T-cell (primary cell): ENCODE measurements around the gene BRINP2. TPM values are rescaled to one million over a fixed set of nuclear protein-coding genes. Genes with fewer than 3 reads are reported as not detected.

Experiments used
- ATAC-seq, 4 experiments: fragments of 200-7000 bp in 3 of 4; fragments of 150-1000 bp in 1 of 4; cut with Tn5 transposase; replicated peaks in 1 of 4; 1 replicate in 3 of 4; 2 replicates in 1 of 4; pipeline ENCODE4 v1.10.0; 2021; ENCODE audit warnings: moderate library complexity in 3 of 4, mild to moderate bottlenecking in 2 of 4, moderate number of reproducible peaks in 1 of 4
- CTCF ChIA-PET, 2 donors: fragments of 300-600 bp; sonication (Branson Sonifier 250); formaldehyde crosslinking; loops; one replicate each; lab custom pipeline; 2022; ENCODE audit warnings: antibody characterized with exemption in 2 of 2; lab: Charles Lee
- POLR2A ChIA-PET, 2 donors: fragments of 300-600 bp; sonication (Branson Sonifier 250); formaldehyde crosslinking; loops; one replicate each; lab custom pipeline; 2022; ENCODE audit warnings: antibody characterized with exemption in 2 of 2; lab: Charles Lee
- DNase-seq, 35 experiments: peaks; one replicate each; pipeline versions ENCODE4 v3.0.0 to v3.0.0-alpha.2; 2013 to 2023
- H3K27ac ChIP-seq: one replicate; pipeline ENCODE4 v1.5.1; 2013; ENCODE audit warnings: low read length
- H3K27me3 ChIP-seq, 2 experiments: replicated peaks in 1 of 2; 1 replicate in 1 of 2; 2 replicates in 1 of 2; pipeline versions ENCODE4 v1.6.1 to v1.7.0; 2013; ENCODE audit warnings: low read length in 1 of 2, mixed read lengths in 1 of 2; ENCODE audit not compliant: control insufficient read depth in 2 of 2, insufficient read depth in 2 of 2; ENCODE audit errors: extremely low read depth in 1 of 2
- H3K36me3 ChIP-seq, 2 donors: 1 replicate in 1 of 2; 2 replicates in 1 of 2; pipeline versions ENCODE4 v1.6.1 to v1.7.0; 2013; ENCODE audit warnings: low read length in 1 of 2; ENCODE audit not compliant: control insufficient read depth in 2 of 2, insufficient read depth in 1 of 2; ENCODE audit errors: extremely low read depth in 1 of 2
- H3K4me1 ChIP-seq, 2 experiments: 1 replicate in 1 of 2; 2 replicates in 1 of 2; pipeline versions ENCODE4 v1.6.1 to v1.7.0; 2013; ENCODE audit warnings: low read length in 2 of 2, mixed read lengths in 1 of 2; ENCODE audit not compliant: insufficient read depth in 2 of 2, control insufficient read depth in 1 of 2; ENCODE audit errors: extremely low read depth in 1 of 2
- H3K4me3 ChIP-seq, 2 donors: 1 replicate in 1 of 2; 2 replicates in 1 of 2; pipeline versions ENCODE4 v1.5.1 to v1.7.0; 2013; ENCODE audit warnings: mild to moderate bottlenecking in 2 of 2, low read length in 1 of 2, moderate library complexity in 1 of 2; ENCODE audit not compliant: control insufficient read depth in 1 of 2; ENCODE audit errors: extremely low read depth in 1 of 2
- H3K9me3 ChIP-seq: 2 replicates; pipeline ENCODE4 v1.7.0; 2013
- H3K27ac Mint-ChIP-seq, 2 donors: one replicate each; pipeline ENCODE4 v1.8.0; 2020 to 2021; ENCODE audit warnings: mild to moderate bottlenecking in 2 of 2, mixed read lengths in 2 of 2
- H3K27me3 Mint-ChIP-seq, 2 donors: one replicate each; pipeline ENCODE4 v1.8.0; 2021 to 2022; ENCODE audit warnings: mixed read lengths in 2 of 2
- H3K36me3 Mint-ChIP-seq: one replicate; pipeline ENCODE4 v1.8.0; 2021; ENCODE audit warnings: mixed read lengths
- H3K4me1 Mint-ChIP-seq, 3 donors: one replicate each; pipeline ENCODE4 v1.8.0; 2020 to 2022; ENCODE audit warnings: mixed read lengths in 3 of 3, mild to moderate bottlenecking in 1 of 3
- H3K4me3 Mint-ChIP-seq, 3 donors: one replicate each; pipeline ENCODE4 v1.8.0; 2020 to 2022; ENCODE audit warnings: mild to moderate bottlenecking in 3 of 3, mixed read lengths in 3 of 3, moderate library complexity in 3 of 3
- H3K9me3 Mint-ChIP-seq, 3 donors: one replicate each; pipeline ENCODE4 v1.8.0; 2020 to 2022; ENCODE audit warnings: mixed read lengths in 3 of 3
- WGBS: methylation state at CpG from one replicate; pipeline ENCODE4 v1.1.5; 2013; ENCODE audit warnings: missing lambda C conversion rate; ENCODE audit not compliant: insufficient coverage; 5-methylcytosine and 5-hydroxymethylcytosine counted together
- total RNA-seq, 35 experiments: library from RNA in 6 of 35; stranded (reverse) in 6 of 35; fragments of 120-200 nt in 1 of 35; gene quantifications; one replicate each; pipeline versions ENCODE4 v1.2.1 to v1.2.4 and lab custom pipeline; 2013 to 2026

The BRINP2 gene
- total RNA-seq, 5 donors from 2014 or later (not counting 1 experiment from before 2014, with no cell fraction given) = 0.06 TPM; not detected in 4

DNA sequence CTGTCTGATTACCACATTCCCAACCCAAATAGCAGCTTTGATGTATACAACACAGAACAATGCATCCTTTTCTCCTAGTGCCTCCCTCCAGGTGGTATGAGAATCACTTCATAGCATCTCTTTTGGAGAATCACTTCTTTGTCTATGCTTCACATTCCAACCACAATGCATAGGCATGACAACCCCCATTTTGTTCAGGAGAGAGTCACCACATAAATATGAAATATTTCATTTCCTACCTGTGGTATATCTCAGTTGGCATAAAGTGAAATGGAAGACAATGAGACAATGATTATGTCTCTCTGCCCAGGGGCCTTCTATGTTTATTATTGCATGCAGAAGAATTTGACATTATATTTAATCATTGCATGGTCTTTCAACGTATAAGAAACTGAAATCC lies 112.2 kb downstream of the BRINP2 start:
- Histone ChIP-seq H3K36me3 (no peaks in the 10 kb centered on the region), H3K9me3 (no peaks in the 10 kb centered on the region), H3K4me1 (no peaks in the 10 kb centered on the region), H3K27me3 (no peaks in the 10 kb centered on the region), H3K27ac (no peak overlapping the region), H3K4me3 (no peak overlapping the region)
- H3K9me3 Mint-ChIP-seq = peaks cover 2 to 7% (median 3%) of the 10 kb centered on the region in 3 donors
- no peak for ATAC-seq
- no peaks in the 10 kb centered on the region for H3K36me3 Mint-ChIP-seq
- H3K4me1 Mint-ChIP-seq = no peaks in the 10 kb centered on the region
- no peak overlapping the region for H3K27ac Mint-ChIP-seq
- WGBS = no CpG with 5 or more reads among the region's 1 CpG
- ChIA-PET POLR2A (interaction anchor here in 1 of 2 donors (0.6 kb wide), 1 partner anchor 432 kb away, joined by 3 read pairs; no protein-coding TSS in a partner anchor), CTCF (no interaction called here)
- no peak overlapping the region for H3K4me3 Mint-ChIP-seq
- no peaks in the 10 kb centered on the region for H3K27me3 Mint-ChIP-seq
- DNase-seq = no peak

DNA sequence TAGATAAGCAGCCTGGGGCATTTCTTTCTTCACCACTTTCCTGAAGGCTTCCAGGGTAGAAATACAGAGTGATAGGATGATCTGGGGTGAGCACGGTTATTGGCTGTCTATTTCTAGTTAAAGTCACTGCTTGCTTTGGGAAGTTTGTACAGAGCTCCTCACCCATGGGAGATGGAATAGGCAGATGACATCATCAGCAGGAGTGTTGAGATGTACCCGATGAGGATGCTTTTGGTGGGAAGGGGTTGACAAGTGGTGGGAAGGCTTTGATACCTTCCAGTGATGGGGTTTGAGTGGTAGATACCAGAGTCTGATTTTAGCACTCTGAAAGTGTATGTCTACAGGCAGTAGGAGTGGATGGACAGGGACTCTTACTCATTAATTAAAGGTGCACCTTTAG lies 112.6 kb downstream of the BRINP2 start:
- Histone ChIP-seq H3K4me3 (no peak overlapping the region), H3K27me3 (no peaks in the 10 kb centered on the region), H3K27ac (no peak overlapping the region), H3K36me3 (no peaks in the 10 kb centered on the region), H3K4me1 (no peaks in the 10 kb centered on the region), H3K9me3 (no peaks in the 10 kb centered on the region)
- H3K9me3 Mint-ChIP-seq = peaks cover 2 to 6% (median 3%) of the 10 kb centered on the region in 3 donors
- ATAC-seq (no peak), DNase-seq (no peak)
- H3K36me3 Mint-ChIP-seq = no peaks in the 10 kb centered on the region
- 86% methylated on average over 2 of the region's 2 CpGs for WGBS
- H3K4me1 Mint-ChIP-seq = no peaks in the 10 kb centered on the region
- H3K27ac Mint-ChIP-seq = no peak overlapping the region
- ChIA-PET POLR2A (interaction anchor here in 1 of 2 donors (0.6 kb wide), 1 partner anchor 431 kb away, joined by 3 read pairs; no protein-coding TSS in a partner anchor), CTCF (no interaction called here)
- no peak overlapping the region for H3K4me3 Mint-ChIP-seq
- no peaks in the 10 kb centered on the region for H3K27me3 Mint-ChIP-seq

DNA sequence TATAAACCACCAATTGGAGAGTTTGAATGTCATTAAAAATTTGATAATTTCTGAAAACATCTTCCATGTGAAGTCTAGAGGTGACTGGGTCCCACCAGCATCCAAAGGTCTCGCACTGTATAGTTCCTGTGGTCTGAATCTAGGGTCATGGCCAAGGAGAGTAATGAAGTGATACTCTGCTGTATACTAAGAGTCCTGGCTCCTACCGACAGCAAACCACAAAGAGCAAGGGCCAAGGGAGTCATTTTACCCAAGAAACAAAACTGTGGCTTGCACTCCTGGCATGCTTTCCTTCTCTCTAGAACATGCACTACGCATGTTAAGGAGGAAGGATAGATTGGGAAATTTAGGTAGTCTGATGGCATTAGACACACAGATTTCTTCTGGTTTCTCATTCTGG lies 115.6 kb downstream of the BRINP2 start:
- ATAC-seq (no peak), DNase-seq (no peak)
- no peaks in the 10 kb centered on the region for H3K4me1 ChIP-seq
- Mint-ChIP-seq H3K27ac (no peak overlapping the region), H3K4me1 (no peaks in the 10 kb centered on the region), H3K4me3 (no peak overlapping the region), H3K36me3 (no peaks in the 10 kb centered on the region), H3K9me3 (peaks cover 0 to 11% (median 3%) of the 10 kb centered on the region in 3 donors), H3K27me3 (no peaks in the 10 kb centered on the region)
- ChIA-PET POLR2A (no interaction called here), CTCF (interaction anchor here in 1 of 2 donors (0.6 kb wide), 1 partner anchor 144 kb away, joined by 3 read pairs; no protein-coding TSS in a partner anchor)
- H3K27ac ChIP-seq = no peak overlapping the region
- H3K27me3 ChIP-seq = no peaks in the 10 kb centered on the region
- H3K36me3 ChIP-seq = no peaks in the 10 kb centered on the region
- 67% methylated on average over 1 of the region's 3 CpGs for WGBS
- H3K9me3 ChIP-seq = no peaks in the 10 kb centered on the region
- H3K4me3 ChIP-seq = no peak overlapping the region

DNA sequence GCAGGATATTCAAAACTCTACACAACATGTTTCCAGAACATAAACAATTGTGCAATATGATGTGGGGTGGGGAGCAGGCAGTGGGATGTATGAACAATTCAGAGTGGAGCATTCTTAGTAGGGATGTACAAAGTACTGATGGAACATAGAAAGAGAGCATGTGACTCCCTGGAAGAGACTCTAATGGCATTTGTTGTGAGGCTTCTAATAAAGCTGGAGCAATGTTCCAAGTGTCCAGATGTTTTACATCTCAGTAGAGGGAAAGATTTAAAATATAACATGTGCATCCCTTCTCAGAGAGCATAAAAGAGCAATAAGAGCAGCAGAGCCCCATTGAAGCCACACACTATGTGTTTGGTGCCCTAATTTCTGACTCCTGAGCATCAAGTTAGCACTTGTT lies 116.5 kb downstream of the BRINP2 start:
- DNase-seq = no peak
- no peaks in the 10 kb centered on the region for H3K9me3 ChIP-seq
- Mint-ChIP-seq H3K9me3 (peaks cover 0 to 16% (median 6%) of the 10 kb centered on the region in 3 donors), H3K27ac (no peak overlapping the region), H3K4me3 (no peak overlapping the region), H3K36me3 (no peaks in the 10 kb centered on the region), H3K4me1 (no peaks in the 10 kb centered on the region), H3K27me3 (no peaks in the 10 kb centered on the region)
- no peaks in the 10 kb centered on the region for H3K27me3 ChIP-seq
- no peak for ATAC-seq
- no peak overlapping the region for H3K27ac ChIP-seq
- POLR2A ChIA-PET = no interaction called here
- CTCF ChIA-PET = no interaction called here
- H3K4me3 ChIP-seq = no peak overlapping the region
- H3K4me1 ChIP-seq = no peaks in the 10 kb centered on the region
- H3K36me3 ChIP-seq = no peaks in the 10 kb centered on the region

DNA sequence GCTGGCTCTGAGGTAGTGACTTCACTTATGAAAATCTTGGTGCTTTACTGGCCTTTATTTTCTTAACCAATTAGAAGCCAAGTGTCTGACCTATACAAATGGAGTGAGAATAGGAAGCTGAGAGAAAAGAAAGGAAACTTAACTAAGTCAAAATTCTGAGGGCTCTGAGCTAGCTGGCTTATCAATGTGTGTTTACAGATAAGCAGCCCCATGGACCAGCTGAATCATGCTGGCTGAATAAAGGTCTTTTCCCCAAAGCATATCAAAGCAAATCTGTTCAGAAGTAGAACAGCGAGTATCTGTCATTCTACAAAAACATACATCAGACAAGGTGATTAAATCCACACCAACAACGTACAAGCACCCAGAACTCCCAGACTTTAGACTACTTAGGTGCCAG lies 117.2 kb downstream of the BRINP2 start:
- POLR2A ChIA-PET = no interaction called here
- H3K27me3 Mint-ChIP-seq = no peaks in the 10 kb centered on the region
- no peak for DNase-seq
- Histone ChIP-seq H3K4me3 (no peak overlapping the region), H3K4me1 (no peaks in the 10 kb centered on the region), H3K36me3 (no peaks in the 10 kb centered on the region), H3K27ac (no peak overlapping the region), H3K9me3 (no peaks in the 10 kb centered on the region), H3K27me3 (no peaks in the 10 kb centered on the region)
- no peak for ATAC-seq
- peaks cover 0 to 16% (median 4%) of the 10 kb centered on the region in 3 donors for H3K9me3 Mint-ChIP-seq
- no peak overlapping the region for H3K4me3 Mint-ChIP-seq
- no peaks in the 10 kb centered on the region for H3K4me1 Mint-ChIP-seq
- no peak overlapping the region for H3K27ac Mint-ChIP-seq
- CTCF ChIA-PET = no interaction called here
- WGBS = 17% methylated on average over 1 of the region's 2 CpGs
- no peaks in the 10 kb centered on the region for H3K36me3 Mint-ChIP-seq

DNA sequence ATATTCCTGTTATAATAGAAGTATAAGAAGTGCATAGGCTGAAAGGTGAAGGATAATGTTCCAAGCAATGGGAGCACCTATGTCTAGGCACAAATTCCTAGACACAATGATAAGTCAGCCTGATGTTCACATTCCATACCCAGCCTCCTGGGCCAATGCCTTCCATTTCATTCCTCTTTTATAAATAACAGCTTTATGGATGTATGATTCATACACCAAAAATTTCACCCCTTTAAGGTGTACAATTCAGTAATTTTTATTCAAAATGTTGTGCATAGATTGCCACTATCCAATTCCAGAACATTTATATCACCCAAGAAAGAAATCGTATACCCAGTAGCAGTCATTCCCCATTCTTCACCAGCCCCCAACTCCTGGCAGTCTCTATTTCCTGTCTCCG lies 118.8 kb downstream of the BRINP2 start:
- no peaks in the 10 kb centered on the region for H3K36me3 ChIP-seq
- no peaks in the 10 kb centered on the region for H3K4me1 ChIP-seq
- ATAC-seq = no peak
- Mint-ChIP-seq H3K27ac (no peak overlapping the region), H3K27me3 (no peaks in the 10 kb centered on the region), H3K9me3 (peaks cover 3 to 16% (median 5%) of the 10 kb centered on the region in 3 donors), H3K4me3 (no peak overlapping the region), H3K4me1 (no peaks in the 10 kb centered on the region), H3K36me3 (no peaks in the 10 kb centered on the region)
- H3K27me3 ChIP-seq = no peaks in the 10 kb centered on the region
- CTCF ChIA-PET = no interaction called here
- DNase-seq = no peak
- POLR2A ChIA-PET = no interaction called here
- no peak overlapping the region for H3K27ac ChIP-seq
- no peak overlapping the region for H3K4me3 ChIP-seq
- no peaks in the 10 kb centered on the region for H3K9me3 ChIP-seq
- WGBS = 67% methylated on average over 1 of the region's 2 CpGs

DNA sequence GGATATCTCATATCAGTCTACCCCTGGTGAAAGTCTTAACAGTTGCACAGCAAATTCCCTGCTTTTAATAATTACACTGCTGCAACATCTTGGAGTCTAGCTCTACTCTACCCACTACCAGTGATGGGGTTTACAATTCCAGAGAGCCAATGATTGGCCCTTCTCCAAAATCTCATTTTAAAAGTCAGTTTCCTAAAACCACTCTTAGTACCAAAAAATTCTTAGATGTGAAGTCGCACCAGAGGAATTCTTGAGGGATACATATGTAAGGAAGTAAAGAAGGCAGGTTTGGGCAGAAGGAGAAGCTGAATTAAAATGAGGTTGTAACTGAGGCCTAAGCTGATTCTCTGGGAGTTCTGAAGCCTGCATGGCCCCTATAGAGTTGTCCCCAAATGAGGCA lies 129.7 kb downstream of the BRINP2 start:
- Histone ChIP-seq H3K36me3 (no peaks in the 10 kb centered on the region), H3K9me3 (no peaks in the 10 kb centered on the region), H3K4me3 (no peak overlapping the region), H3K4me1 (no peaks in the 10 kb centered on the region), H3K27me3 (no peaks in the 10 kb centered on the region), H3K27ac (no peak overlapping the region)
- no peak overlapping the region for H3K4me3 Mint-ChIP-seq
- no peak for DNase-seq
- H3K27ac Mint-ChIP-seq = no peak overlapping the region
- no peaks in the 10 kb centered on the region for H3K4me1 Mint-ChIP-seq
- CTCF ChIA-PET = no interaction called here
- H3K9me3 Mint-ChIP-seq = peaks cover 6 to 21% (median 7%) of the 10 kb centered on the region in 3 donors
- no peaks in the 10 kb centered on the region for H3K27me3 Mint-ChIP-seq
- WGBS = no CpG with 5 or more reads among the region's 1 CpG
- H3K36me3 Mint-ChIP-seq = no peaks in the 10 kb centered on the region
- ATAC-seq = no peak
- POLR2A ChIA-PET = no interaction called here
